Activated CD8-positive, alpha-beta memory T cell treated with anti-CD3 and anti-CD28 coated beads for 24 hours (primary cell): ENCODE data around the gene OR1L4.

ENCODE experiments used
- DNase-seq: peaks from one replicate; pipeline ENCODE4 v3.0.0-alpha.2; 2020

OR1L4 gene, protein sequence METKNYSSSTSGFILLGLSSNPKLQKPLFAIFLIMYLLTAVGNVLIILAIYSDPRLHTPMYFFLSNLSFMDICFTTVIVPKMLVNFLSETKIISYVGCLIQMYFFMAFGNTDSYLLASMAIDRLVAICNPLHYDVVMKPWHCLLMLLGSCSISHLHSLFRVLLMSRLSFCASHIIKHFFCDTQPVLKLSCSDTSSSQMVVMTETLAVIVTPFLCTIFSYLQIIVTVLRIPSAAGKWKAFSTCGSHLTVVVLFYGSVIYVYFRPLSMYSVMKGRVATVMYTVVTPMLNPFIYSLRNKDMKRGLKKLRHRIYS

DNA sequence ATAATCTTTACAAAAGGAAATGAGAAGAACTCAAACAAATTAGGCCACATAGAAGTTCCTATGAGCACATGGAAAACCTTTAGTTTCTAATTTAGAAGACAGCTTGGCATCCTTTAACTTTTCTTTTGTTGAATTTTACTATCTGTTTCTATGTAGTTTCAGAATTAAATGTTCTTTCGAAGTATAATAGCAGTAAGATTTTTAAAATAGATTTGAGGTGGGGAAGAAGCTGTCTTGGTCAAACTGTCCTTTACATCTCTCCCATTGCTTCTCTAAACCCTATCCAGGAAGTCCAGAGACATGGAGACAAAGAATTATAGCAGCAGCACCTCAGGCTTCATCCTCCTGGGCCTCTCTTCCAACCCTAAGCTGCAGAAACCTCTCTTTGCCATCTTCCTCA, at the start of gene OR1L4:
Gene OR1L4 (plus strand): TSS at position 301 of the 400 bp plus-strand sequence. CDS start 0 bp downstream, at position 301.
- no peak for DNase-seq

DNA sequence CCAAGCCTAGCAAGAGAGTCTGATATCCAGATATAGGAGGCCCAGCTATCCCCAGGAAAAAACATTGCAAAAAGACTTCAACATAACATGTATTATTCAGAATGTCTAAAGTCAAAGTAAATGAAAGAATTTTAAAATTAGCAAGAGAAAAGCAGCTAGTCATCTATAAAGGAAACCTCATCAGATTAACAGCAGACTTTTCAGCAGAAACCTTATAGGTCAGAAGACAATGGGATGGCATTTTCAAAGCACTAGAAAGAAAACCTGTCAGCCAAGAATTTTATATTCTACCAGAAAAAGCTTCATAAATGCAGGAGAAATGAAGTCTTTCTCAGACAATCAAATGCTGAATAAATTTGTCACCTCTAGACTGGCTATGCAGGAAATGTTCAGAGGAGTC, 38.9 kb upstream of the OR1L4 start:
- DNase-seq = no peak

DNA sequence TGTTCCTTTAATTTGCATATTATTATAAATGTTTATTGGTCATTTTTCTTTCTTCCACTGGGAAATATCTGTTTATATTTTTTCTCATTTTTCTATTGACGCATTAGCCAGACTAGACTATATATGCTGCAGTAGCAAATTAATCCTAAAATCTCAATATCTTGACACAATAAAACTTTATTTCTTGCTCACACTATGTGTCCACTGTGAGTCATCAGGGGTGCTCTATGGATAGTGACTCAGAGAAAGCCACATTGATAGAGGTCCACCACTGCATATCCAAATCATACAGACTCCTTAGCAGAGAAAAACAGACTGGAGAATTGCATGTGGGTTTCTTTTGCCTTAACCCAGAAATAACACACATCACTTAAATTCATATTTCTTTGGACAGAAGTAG, 28.1 kb upstream of the OR1L4 start:
- no peak for DNase-seq

DNA sequence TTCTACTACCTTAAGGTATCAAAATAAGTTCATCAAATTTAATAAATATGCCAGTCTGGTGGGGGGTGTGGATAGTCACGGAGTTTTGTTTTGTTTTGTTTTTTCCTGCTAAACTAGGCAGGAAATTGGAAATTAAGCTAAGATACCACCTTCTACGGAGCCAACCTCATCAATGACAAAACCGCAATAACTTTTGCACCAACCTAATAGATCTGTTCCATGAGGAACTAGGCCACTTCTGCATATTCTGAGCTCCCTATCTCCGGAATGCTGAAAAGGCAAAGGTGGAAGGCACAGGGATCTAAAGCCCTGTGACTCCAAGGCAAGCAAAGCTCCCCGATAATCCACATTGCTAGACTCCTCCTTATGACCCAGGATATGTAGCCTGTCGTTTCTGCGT, 5.8 kb upstream of the OR1L4 start:
- DNase-seq = no peak

DNA sequence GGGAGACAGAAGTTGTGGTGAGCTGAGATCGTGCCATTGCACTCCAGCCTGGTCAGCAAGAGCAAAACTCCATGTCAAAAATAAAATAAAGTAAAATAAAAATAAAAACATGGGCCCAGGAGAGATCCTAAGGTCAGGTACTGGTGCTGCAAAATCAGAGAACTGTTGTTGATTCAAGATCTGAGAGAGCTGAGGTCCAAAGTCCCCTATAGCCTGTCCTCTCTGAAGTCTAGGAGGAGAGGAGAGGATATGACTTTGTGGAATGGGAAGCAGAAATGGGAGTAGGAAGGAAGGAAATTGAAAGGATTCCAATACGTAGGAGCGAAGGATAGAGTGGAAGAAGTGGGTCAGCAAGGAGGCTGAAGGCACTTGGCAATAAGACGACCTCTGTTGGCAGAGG, 4.6 kb upstream of the OR1L4 start:
- DNase-seq = no peak

DNA sequence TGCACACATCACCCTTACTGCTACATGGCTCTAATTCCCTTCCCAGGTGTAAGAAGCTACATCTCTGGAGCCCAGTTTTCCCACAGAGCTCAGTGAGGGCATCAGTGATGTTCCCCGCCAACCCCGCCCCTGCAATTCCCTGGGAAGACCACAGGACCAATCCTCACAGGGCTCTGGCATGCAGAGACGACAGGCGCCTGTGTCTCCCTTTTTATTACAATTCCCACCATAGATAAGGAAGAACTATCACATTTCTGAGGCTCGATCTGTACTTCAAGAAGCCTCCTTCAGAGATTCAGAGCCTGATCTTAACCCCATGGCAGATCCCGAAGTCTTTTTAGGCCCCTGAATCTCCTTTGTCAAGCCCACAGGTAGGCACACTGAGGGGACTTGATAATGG, 18.2 kb downstream of the OR1L4 start, which contains the start of gene OR1L6:
Gene OR1L6 (plus strand): TSS at position 301 of the 400 bp plus-strand sequence. CDS start 7,545 bp downstream, outside the sequence.
- no peak for DNase-seq

DNA sequence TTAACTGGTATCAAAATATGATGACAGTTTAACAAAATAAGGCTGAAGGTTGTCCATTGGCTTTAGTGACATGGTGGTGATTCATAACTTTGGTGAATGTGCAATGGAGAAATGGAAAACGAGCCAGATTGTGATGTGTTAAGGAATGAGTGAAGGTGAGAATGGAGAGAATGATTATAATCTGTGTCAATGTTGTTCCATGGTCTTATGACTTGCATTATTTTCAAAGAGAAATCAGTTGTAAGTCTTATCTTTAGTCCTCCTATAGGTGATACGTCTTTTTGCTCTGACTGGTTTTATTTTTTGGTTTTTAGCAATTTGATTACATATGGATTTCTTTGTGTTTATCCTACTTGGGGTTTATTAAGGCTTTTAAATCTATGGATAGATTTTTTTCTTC, 31.0 kb downstream of the OR1L4 start:
- no peak for DNase-seq

DNA sequence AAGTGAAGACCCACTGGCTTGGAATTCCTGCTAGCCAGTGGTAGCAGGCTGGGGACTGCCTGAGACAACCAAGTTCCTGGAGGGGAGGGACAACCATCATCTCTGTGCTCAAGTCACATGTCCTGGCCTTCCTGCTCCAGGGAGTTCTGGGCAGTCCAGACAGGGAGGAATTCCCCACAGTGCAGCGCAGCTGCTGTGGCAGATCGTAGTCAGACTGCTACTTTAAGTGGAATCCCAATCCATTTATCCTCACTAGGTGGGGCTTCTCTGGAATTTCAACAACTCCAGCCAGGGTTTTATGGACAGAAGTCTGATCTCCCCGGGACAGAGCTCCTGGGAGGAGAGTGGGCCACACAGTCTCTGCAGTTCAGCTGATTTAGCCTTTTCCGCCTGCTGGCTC, 44.0 kb downstream of the OR1L4 start:
- no peak for DNase-seq
